HG02884 (cell line): ENCODE measurements around the gene SYNPO2.
"Not testable (repeated sequence)": the region's sequence is repeated elsewhere in the genome, so short reads cannot be mapped to it uniquely, and the experiment has no call there.

Experiments
- ATAC-seq: cut with Tn5 transposase; IDR thresholded peaks from one replicate; pipeline ENCODE4 v1.9.1; 2021; ENCODE audit warnings: mild to moderate bottlenecking, moderate library complexity; ENCODE audit not compliant: unreplicated experiment

Gene SYNPO2

GRCh38 chr4:119053997-119054396 is 165.3 kb downstream of the SYNPO2 start:
- ATAC-seq, result no peak

- no peak for ATAC-seq
Measured at GRCh38 chr4:119057417-119057816, 168.8 kb downstream of the SYNPO2 start.

GRCh38 chr4:119059221-119059620 is 170.6 kb downstream of the SYNPO2 start:
- ATAC-seq, result no peak

GRCh38 chr4:119067125-119067524 is 178.5 kb downstream of the SYNPO2 start:
- not testable (repeated sequence) for ATAC-seq

DNA sequence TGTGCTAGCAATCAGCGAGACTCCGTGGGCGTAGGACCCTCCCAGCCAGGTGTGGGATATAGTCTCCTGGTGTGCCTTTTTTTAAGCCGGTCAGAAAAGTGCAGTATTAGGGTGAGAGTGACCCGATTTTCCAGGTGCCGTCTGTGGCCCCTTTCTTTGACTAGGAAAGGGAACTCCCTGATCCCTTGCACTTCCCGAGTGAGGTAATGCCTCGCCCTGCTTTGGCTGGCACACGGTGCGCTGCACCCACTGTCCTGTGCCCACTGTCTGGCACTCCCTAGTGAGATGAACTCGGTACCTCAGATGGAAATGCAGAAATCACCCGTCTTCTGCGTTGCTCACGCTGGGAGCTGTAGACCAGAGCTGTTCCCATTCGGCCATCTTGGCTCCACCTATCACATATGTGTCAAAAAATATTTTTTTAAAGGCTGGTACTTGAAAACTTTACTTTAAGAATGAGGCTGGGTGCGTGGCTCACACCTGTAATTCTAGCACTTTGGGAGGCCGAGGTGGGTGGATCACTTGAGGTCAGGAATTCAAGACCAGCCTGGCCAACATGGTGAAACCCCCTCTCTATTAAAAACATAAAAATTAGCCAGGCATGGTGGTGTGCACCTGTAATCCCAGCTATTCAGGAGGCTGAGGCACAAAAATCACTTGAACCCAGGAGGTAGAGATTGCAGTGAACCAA is 179.2 kb downstream of the SYNPO2 start:
- ATAC-seq, result not testable (repeated sequence)

DNA sequence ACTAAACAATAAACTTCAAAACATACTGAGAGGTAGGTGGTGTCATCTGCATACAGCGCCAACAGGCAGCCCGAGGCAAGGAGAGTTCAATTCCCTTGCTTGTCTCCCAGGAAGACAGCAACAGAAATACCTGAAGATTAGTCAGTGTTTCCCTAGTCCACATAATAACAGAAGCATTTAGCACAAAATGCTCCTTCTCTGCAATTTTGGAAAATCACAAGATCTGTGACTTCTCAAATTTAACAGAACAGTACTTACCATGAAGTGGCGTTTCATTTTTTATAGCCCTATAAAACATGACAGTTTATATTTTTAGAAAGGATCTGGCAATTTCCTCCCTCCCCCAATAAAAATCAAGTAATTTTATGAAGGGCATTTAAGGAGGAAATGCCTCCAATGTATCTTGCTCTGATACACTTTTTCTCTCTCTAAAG is 179.9 kb downstream of the SYNPO2 start:
- no peak for ATAC-seq

DNA sequence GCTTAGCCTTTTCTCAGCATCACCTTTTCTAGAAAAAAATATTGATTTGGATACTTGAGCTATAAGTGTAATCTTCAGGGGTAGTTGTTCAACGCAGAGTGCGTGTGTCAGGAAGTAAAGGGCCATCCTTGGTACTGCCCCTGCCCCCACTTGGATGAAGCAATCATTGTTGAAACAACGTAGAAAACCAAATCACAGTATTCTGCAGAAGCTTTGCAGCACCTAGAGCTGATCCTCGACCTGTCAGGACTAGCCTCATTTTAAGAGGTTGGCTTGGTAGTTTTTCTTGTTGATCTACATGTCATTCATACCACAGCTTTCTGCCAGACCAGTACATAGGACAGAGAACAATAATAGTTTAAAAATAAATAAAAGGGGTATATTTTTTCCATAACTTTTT is 181.6 kb downstream of the SYNPO2 start:
- ATAC-seq, result no peak

GRCh38 chr4:119080721-119081541 is 192.3 kb downstream of the SYNPO2 start:
- no peak for ATAC-seq

DNA sequence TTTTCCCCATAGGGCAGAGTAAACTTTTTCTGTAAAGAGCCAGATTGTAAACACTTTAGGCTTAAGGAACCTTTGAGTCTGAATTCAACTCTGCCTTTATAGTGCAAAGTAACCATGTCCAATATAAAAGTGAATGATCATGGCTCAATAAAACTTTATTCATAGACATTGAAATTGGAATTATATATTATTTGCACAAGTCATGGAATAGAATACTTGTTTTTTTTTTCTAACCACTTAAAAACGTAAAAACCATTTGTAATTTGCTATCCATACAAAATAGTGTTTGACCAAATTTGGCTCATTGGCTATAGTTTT is 192.8 kb downstream of the SYNPO2 start:
- no peak for ATAC-seq

- no peak for ATAC-seq
Measured at GRCh38 chr4:119081943-119082342, 193.3 kb downstream of the SYNPO2 start.

DNA sequence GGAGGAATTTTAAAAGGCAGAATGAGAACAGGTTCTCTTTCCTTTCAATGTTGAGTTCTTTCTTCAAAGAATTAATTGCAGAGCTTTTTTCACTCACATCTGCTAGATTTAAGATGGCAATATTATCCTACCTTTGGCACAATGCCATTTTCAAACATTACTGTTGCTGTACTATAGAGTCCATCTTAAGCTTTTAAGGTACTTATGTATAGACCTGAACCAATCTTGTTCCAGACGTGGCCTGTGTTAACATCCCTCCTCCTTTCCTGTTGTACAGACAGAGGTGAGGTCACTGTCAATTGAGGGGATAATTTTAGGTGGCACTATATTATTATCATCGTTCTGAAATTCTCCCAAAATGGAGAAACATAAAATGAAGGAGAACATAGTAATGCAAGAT is 194.0 kb downstream of the SYNPO2 start:
- ATAC-seq, result no peak

- no peak for ATAC-seq
Measured at GRCh38 chr4:119084513-119084912, 195.9 kb downstream of the SYNPO2 start.

DNA sequence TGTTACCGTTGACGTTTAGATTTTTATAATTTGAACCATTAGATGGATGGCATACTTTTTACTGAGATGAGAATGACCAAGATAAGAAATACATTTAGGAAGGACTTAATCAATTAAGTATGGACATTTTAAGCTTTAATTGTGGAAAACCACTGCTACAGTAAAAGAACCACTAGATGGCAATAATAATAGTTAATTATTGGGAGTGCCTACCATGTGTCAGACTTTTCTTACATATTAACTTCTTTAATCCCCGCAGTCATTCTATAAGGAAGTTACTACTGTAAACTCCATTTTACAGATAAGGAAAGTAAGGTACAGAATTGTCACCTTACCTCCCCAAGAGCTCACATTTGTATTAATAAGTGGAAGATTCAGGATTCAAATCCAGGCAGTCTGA is 198.5 kb downstream of the SYNPO2 start:
- ATAC-seq, result no peak

GRCh38 chr4:119087656-119088055 is 199.0 kb downstream of the SYNPO2 start:
- no peak for ATAC-seq

- no peak for ATAC-seq
Measured at GRCh38 chr4:119093042-119093827, 204.6 kb downstream of the SYNPO2 start.

- no peak for ATAC-seq
Measured at GRCh38 chr4:119097282-119097900, 208.7 kb downstream of the SYNPO2 start.

DNA sequence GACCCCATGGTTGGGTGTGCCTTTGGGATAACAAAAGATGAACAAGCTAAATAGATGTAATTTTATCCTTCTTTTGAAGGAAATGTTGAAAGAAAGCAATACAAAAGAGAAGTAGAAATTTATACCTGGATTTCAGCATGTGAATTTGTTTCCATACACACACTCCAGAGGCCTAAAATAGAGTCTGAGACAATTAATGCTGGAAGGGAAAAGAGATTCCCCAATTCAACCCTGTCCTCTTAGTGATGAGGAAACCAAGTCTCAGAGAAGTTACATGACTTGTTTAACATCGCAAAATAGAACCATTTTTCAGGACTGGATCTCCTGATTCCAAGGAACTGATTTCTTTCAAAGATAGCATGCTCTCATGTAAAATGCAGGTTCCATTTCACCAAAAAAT is 209.7 kb downstream of the SYNPO2 start:
- ATAC-seq, result no peak

DNA sequence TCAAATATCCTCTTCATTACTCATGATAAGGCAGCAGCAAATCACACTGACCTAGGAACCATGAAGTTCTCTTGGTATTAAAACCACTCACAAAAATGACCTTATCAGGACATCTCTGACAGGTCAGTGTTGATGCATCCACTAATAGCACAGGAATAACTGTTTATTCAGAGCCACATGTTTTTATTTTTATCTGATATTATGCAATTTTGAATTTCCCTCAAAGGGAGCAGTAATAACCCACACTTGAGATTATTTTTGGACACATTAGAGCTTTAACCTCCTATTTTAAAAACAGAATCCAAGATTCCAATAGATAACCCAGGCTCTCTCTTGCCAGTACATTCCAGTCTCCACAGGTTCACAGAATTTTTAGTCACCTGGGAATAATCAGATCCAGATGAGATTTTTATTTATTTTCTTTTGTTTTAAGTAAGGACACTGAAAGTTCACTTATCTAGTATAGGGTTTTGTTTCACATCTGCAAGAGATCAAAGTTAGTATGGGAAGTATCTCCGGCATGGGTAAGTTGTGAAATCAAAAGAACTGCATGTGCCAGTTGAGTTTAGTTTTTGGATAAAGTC is 210.7 kb downstream of the SYNPO2 start:
- ATAC-seq, result no peak

DNA sequence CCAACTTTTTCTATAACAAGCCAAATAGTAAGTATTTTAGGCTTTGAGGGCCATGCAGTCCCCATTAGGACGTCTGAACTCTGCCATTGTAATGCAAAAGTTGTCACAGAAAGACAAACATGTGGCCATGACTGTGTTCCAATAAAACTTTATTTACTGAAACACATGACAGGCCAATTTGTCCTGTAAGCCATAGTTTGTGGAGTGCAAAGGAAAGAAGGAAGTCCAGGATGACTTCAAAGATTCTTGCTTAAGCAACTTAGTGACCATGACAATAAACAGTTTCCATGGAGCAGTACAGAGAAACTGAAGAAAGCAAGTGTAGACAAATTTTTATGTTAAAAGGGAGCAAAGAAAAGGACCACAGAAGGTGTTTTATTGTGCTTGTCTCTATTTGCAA is 212.0 kb downstream of the SYNPO2 start:
- ATAC-seq, result no peak

- no peak for ATAC-seq
Measured at GRCh38 chr4:119103263-119103662, 214.6 kb downstream of the SYNPO2 start.
